Natural killer cell (primary cell): ENCODE measurements around the gene ALPK1. TPM values are rescaled to one million over a fixed set of nuclear protein-coding genes. Genes with fewer than 3 reads are reported as not detected.

Experiments used
- ATAC-seq, 3 donors: fragments of 150-1000 bp in 2 of 3; fragments of 200-7000 bp in 1 of 3; cut with Tn5 transposase; 1 replicate in 1 of 3; 2 replicates in 2 of 3; pipeline ENCODE4 v1.10.0; 2021; ENCODE audit warnings: mild to moderate bottlenecking in 2 of 3, moderate library complexity in 2 of 3
- DNase-seq, 2 donors: peaks; one replicate each; pipeline versions ENCODE4 v3.0.0 to v3.0.0-alpha.2; 2013 to 2021; ENCODE audit warnings: mixed read lengths in 1 of 2
- H3K27ac ChIP-seq: one replicate; pipeline ENCODE4 v1.5.1; 2013; ENCODE audit warnings: mild to moderate bottlenecking, low read length
- H3K27me3 ChIP-seq: one replicate; pipeline ENCODE4 v1.6.1; 2013; ENCODE audit warnings: low read length; ENCODE audit not compliant: control insufficient read depth, insufficient read depth
- H3K36me3 ChIP-seq: one replicate; pipeline ENCODE4 v1.6.1; 2013; ENCODE audit warnings: low read length; ENCODE audit not compliant: control insufficient read depth, insufficient read depth
- H3K4me1 ChIP-seq: one replicate; pipeline ENCODE4 v1.6.1; 2013; ENCODE audit warnings: low read length; ENCODE audit not compliant: control insufficient read depth, insufficient read depth
- H3K4me3 ChIP-seq: one replicate; pipeline ENCODE4 v1.5.1; 2013; ENCODE audit warnings: low read length
- H3K9me3 ChIP-seq: one replicate; pipeline ENCODE4 v1.6.1; 2013; ENCODE audit warnings: low read length; ENCODE audit not compliant: control insufficient read depth, insufficient read depth
- H3K27ac Mint-ChIP-seq, 2 donors: one replicate each; pipeline ENCODE4 v1.8.0; 2022; ENCODE audit warnings: mild to moderate bottlenecking in 2 of 2, mixed read lengths in 2 of 2, moderate library complexity in 1 of 2
- H3K27me3 Mint-ChIP-seq, 2 donors: one replicate each; pipeline ENCODE4 v1.8.0; 2022; ENCODE audit warnings: low read depth in 2 of 2, mixed read lengths in 2 of 2
- H3K36me3 Mint-ChIP-seq: one replicate; pipeline ENCODE4 v1.8.0; 2022; ENCODE audit warnings: mixed read lengths
- H3K4me1 Mint-ChIP-seq, 2 donors: one replicate each; pipeline ENCODE4 v1.8.0; 2022; ENCODE audit warnings: mixed read lengths in 2 of 2
- H3K4me3 Mint-ChIP-seq: one replicate; pipeline ENCODE4 v1.8.0; 2022; ENCODE audit warnings: mild to moderate bottlenecking, moderate library complexity, mixed read lengths
- H3K9me3 Mint-ChIP-seq, 2 donors: one replicate each; pipeline ENCODE4 v1.8.0; 2022; ENCODE audit warnings: mixed read lengths in 2 of 2
- CTCF ChIP-seq: fragments of 200-600 bp; IDR thresholded peaks from one replicate; pipeline ENCODE4 v1.8.0; 2022; ENCODE audit warnings: antibody characterized with exemption
- WGBS: methylation state at CpG from one replicate; pipeline ENCODE4 v1.1.7; 2013; ENCODE audit warnings: missing lambda C conversion rate; ENCODE audit not compliant: insufficient coverage; 5-methylcytosine and 5-hydroxymethylcytosine counted together
- intact Hi-C: fragments of 100-400 bp; cut with micrococcal nuclease; formaldehyde crosslinking; loops from one replicate; pipeline ENCODE4 v1.14.2; 2022
- total RNA-seq, 4 donors: library from RNA; stranded (reverse); fragments of 120-200 nt in 1 of 4; gene quantifications; one replicate each; pipeline versions ENCODE4 v1.2.3 to v1.2.4, GENCODE V29; 2013 to 2022

ALPK1 gene
- 1 to 10 TPM; 1.9 to 6.5 (median 3.9) TPM for total RNA-seq
- 16.3 TPM for total RNA-seq (2013)

DNA sequence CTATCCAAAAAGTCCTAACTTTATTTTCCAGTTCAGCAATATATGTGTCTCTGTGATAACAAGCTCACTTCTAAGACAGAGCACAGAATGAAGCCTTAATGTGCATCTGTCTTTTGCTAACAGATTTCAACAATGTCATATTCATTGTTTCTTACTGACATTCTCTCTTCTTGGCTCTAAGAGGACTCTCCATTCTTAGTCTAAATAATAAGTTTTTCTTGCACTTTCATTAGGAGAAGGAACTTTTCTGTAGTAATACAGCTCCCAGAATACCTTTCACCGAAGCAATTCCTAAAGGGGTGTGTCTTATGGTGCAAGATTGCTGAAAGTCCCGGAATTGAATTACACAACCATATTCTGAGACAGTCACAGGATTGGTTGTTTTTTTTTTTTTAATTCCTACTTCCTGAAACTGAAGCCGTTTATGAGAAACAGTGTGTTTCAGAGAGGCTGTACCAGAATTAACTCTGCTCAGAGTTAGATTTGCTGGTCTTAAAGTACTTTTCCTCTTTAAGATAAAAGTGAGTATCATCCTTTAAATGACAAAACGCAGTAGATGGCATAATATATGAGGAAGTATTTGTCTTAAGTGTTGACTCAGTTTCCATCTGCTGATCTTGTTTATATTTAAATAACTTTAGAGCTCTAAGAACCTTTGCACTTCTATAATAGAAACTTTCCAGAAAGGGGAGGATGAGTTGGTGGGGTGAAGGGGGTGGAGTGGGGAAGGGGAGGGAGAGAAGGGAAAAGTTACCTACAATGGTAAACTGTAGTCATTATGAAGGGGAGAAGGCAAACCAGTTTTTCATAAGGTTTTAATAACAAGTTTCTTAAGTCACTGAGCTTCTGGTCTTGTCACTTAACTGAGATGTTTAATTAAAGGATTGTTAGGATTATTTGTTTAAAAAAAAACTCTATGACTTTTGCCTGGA lies at the start of gene ALPK1:
Gene ALPK1 (plus strand): TSS at position 421 of the 932 bp plus-strand sequence.
- H3K36me3 Mint-ChIP-seq, result no peaks in the 10 kb centered on the region
- intact Hi-C loops, result no loop called here
- no peaks in the 10 kb centered on the region for H3K9me3 Mint-ChIP-seq
- H3K4me3 Mint-ChIP-seq, result peak within 1 kb of the TSS; percentile 35
- TF ChIP-seq CTCF, result no peak
- H3K27me3 Mint-ChIP-seq, result peaks cover 0 to 5% of the 10 kb centered on the region in 2 donors
- H3K4me1 Mint-ChIP-seq, result peaks cover 0 to 5% of the 10 kb centered on the region in 2 donors
- WGBS, result 0% methylated on average over 2 of the region's 4 CpGs
- DNase-seq, result peak in 1 of 2 donors; percentile 69
- Histone ChIP-seq H3K27me3 (no peaks in the 10 kb centered on the region), H3K4me1 (peaks cover 6% of the 10 kb centered on the region), H3K9me3 (no peaks in the 10 kb centered on the region), H3K36me3 (no peaks in the 10 kb centered on the region), H3K27ac (peak within 1 kb of the TSS; percentile 14), H3K4me3 (peak within 1 kb of the TSS; percentile 4)
- peak; percentile 67 to 81 (median 68) for ATAC-seq
- peak within 1 kb of the TSS in 1 of 2 donors; percentile 52 for H3K27ac Mint-ChIP-seq

DNA sequence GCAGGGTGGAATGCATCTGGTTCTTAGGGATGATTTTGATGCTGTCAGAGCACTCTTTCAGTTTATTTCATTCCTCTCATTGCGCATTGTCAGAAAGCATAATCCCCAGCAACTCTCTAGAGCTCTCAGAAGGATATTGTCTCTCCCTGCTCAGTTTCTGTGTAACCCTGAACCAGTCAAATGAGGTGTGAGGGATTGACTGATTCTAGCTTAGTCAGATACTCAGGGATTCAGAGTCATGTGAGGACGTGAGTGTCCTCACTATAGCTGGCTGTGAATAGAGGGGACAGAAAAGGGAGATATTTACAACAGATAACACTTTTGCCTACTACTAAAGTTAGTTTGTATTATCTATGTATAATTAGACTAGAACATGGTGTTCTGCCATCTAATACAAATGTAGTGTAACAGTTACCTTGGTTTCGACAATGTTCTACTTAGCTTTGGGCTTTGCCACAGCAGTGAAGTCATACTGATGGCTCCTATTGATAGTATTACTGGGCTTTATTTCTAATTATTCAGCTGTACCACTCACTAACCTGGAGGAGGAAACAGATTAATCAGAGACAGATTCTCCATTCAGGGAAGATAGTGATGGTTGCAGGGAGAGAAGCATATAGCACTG lies 46.0 kb upstream of the ALPK1 start:
- no peak overlapping the region for H3K27ac Mint-ChIP-seq
- peaks cover 0 to 6% of the 10 kb centered on the region in 2 donors for H3K4me1 Mint-ChIP-seq
- Histone ChIP-seq H3K36me3 (no peaks in the 10 kb centered on the region), H3K27me3 (no peaks in the 10 kb centered on the region), H3K9me3 (no peaks in the 10 kb centered on the region), H3K27ac (no peak overlapping the region), H3K4me3 (no peak overlapping the region), H3K4me1 (no peaks in the 10 kb centered on the region)
- ATAC-seq (no peak), DNase-seq (no peak)
- WGBS, result 100% methylated on average over 2 of the region's 3 CpGs
- H3K27me3 Mint-ChIP-seq, result no peaks in the 10 kb centered on the region
- no peaks in the 10 kb centered on the region for H3K9me3 Mint-ChIP-seq
- H3K4me3 Mint-ChIP-seq, result no peak overlapping the region
- H3K36me3 Mint-ChIP-seq, result no peaks in the 10 kb centered on the region
- no peak for TF ChIP-seq CTCF
- intact Hi-C loops, result no loop called here

- H3K36me3 ChIP-seq, result no peaks in the 10 kb centered on the region
- no peaks in the 10 kb centered on the region for H3K9me3 ChIP-seq
- TF ChIP-seq CTCF, result no peak
- no peak for DNase-seq
- H3K9me3 Mint-ChIP-seq, result no peaks in the 10 kb centered on the region
- no peaks in the 10 kb centered on the region for H3K36me3 Mint-ChIP-seq
- no peak overlapping the region for H3K4me3 ChIP-seq
- ATAC-seq, result no peak
- no peaks in the 10 kb centered on the region for H3K27me3 Mint-ChIP-seq
- no peaks in the 10 kb centered on the region for H3K4me1 ChIP-seq
- H3K27ac ChIP-seq, result no peak overlapping the region
- WGBS, result 94% methylated on average over 1 of the region's 1 CpG
- H3K27me3 ChIP-seq, result no peaks in the 10 kb centered on the region
- no peak overlapping the region for H3K4me3 Mint-ChIP-seq
- H3K27ac Mint-ChIP-seq, result no peak overlapping the region
- intact Hi-C loops, result no loop called here
- H3K4me1 Mint-ChIP-seq, result peaks cover 0 to 6% of the 10 kb centered on the region in 2 donors
These were observed 44.9 kb upstream of the ALPK1 start for GRCh38 chr4:112252234-112252633.
